Osteocyte (in vitro differentiated cells): Measurements from ENCODE around the gene CLDND1. TPM values are rescaled to one million over a fixed set of nuclear protein-coding genes. Genes with fewer than 3 reads are reported as not detected.

Experiments used
- DNase-seq: peaks from one replicate; pipeline ENCODE4 v3.0.0; 2021; ENCODE audit warnings: mixed read lengths; ENCODE audit not compliant: unreplicated experiment; ENCODE audit errors: extremely low spot score
- H3K27ac Mint-ChIP-seq: one replicate; pipeline ENCODE4 v1.8.0; 2021; ENCODE audit warnings: mild to moderate bottlenecking, mixed read lengths; ENCODE audit not compliant: unreplicated experiment
- H3K27me3 Mint-ChIP-seq: one replicate; pipeline ENCODE4 v1.8.0; 2021; ENCODE audit warnings: mixed read lengths; ENCODE audit not compliant: unreplicated experiment
- H3K36me3 Mint-ChIP-seq: one replicate; pipeline ENCODE4 v1.8.0; 2021; ENCODE audit warnings: mixed read lengths; ENCODE audit not compliant: unreplicated experiment
- H3K4me1 Mint-ChIP-seq: one replicate; pipeline ENCODE4 v1.8.0; 2021; ENCODE audit warnings: mixed read lengths; ENCODE audit not compliant: unreplicated experiment
- H3K4me3 Mint-ChIP-seq: one replicate; pipeline ENCODE4 v1.8.0; 2021; ENCODE audit warnings: mild to moderate bottlenecking, moderate library complexity, mixed read lengths; ENCODE audit not compliant: unreplicated experiment
- H3K9me3 Mint-ChIP-seq: one replicate; pipeline ENCODE4 v1.8.0; 2021; ENCODE audit warnings: mixed read lengths; ENCODE audit not compliant: unreplicated experiment
- CTCF ChIP-seq: fragments of 200-600 bp; sonication (generic); IDR thresholded peaks from 2 replicates; pipeline ENCODE4 v1.5.0; 2021; ENCODE audit warnings: antibody characterized with exemption, mild to moderate bottlenecking, moderate library complexity
- total RNA-seq: library from RNA; stranded (reverse); gene quantifications from 2 replicates; pipeline ENCODE4 v1.2.1, GENCODE V29; 2021

Gene CLDND1
- total RNA-seq, 1 donor from 2014 or later, result 93.2 TPM

- no peak overlapping the region for H3K4me3 Mint-ChIP-seq
- H3K4me1 Mint-ChIP-seq, result no peaks in the 10 kb centered on the region
- no peak overlapping the region for H3K27ac Mint-ChIP-seq
- H3K9me3 Mint-ChIP-seq, result no peaks in the 10 kb centered on the region
- no peak for TF ChIP-seq CTCF
- no peaks in the 10 kb centered on the region for H3K36me3 Mint-ChIP-seq
- peaks cover 83% of the 10 kb centered on the region for H3K27me3 Mint-ChIP-seq
- DNase-seq, result no peak
Observed at GRCh38 chr3:98551236-98551635, 28.5 kb upstream of the CLDND1 start.

GRCh38 chr3:98550833-98551232 lies 28.1 kb upstream of the CLDND1 start:
- Mint-ChIP-seq H3K27me3 (peaks cover 82% of the 10 kb centered on the region), H3K4me1 (no peaks in the 10 kb centered on the region), H3K27ac (no peak overlapping the region), H3K9me3 (no peaks in the 10 kb centered on the region), H3K36me3 (no peaks in the 10 kb centered on the region), H3K4me3 (no peak overlapping the region)
- no peak for TF ChIP-seq CTCF
- DNase-seq, result no peak

- Mint-ChIP-seq H3K36me3 (no peaks in the 10 kb centered on the region), H3K4me1 (no peaks in the 10 kb centered on the region), H3K4me3 (no peak overlapping the region), H3K27ac (no peak overlapping the region), H3K9me3 (no peaks in the 10 kb centered on the region), H3K27me3 (peaks cover 78% of the 10 kb centered on the region)
- TF ChIP-seq CTCF, result no peak
- no peak for DNase-seq
Observed at GRCh38 chr3:98548544-98548943, 25.8 kb upstream of the CLDND1 start.

GRCh38 chr3:98545940-98546339 lies 23.2 kb upstream of the CLDND1 start:
- Mint-ChIP-seq H3K9me3 (no peaks in the 10 kb centered on the region), H3K4me1 (no peaks in the 10 kb centered on the region), H3K4me3 (no peak overlapping the region), H3K36me3 (no peaks in the 10 kb centered on the region), H3K27me3 (peaks cover 69% of the 10 kb centered on the region), H3K27ac (no peak overlapping the region)
- no peak for DNase-seq
- TF ChIP-seq CTCF, result no peak

- DNase-seq, result no peak
- H3K36me3 Mint-ChIP-seq, result no peaks in the 10 kb centered on the region
- no peak overlapping the region for H3K4me3 Mint-ChIP-seq
- no peaks in the 10 kb centered on the region for H3K4me1 Mint-ChIP-seq
- H3K27ac Mint-ChIP-seq, result no peak overlapping the region
- TF ChIP-seq CTCF, result no peak
- no peaks in the 10 kb centered on the region for H3K9me3 Mint-ChIP-seq
- H3K27me3 Mint-ChIP-seq, result peaks cover 46% of the 10 kb centered on the region
Observed at GRCh38 chr3:98542623-98543022, 19.9 kb upstream of the CLDND1 start.
